GM12878 (cell line): Measurements from ENCODE around the gene ETV6. TPM values are rescaled to one million over a fixed set of nuclear protein-coding genes. Genes with fewer than 3 reads are reported as not detected.

ENCODE experiments used
- CBX5 ChIP-seq: sonication (generic); IDR thresholded peaks from 2 replicates; pipeline ENCODE4 v1.6.1; 2016; ENCODE audit warnings: low read depth, moderate library complexity, mild to moderate bottlenecking, inconsistent platforms
- E2F4 ChIP-seq: IDR thresholded peaks from 2 replicates; pipeline ENCODE4 v1.6.1; 2012; ENCODE audit warnings: low read depth, low read length, improper control_type of control experiment
- EGR1 ChIP-seq, 2 experiments: IDR thresholded peaks; 1 replicate in 1 of 2; 2 replicates in 1 of 2; pipeline ENCODE4 v1.6.1; 2011 to 2012; ENCODE audit warnings: low read depth in 2 of 2, low read length in 2 of 2, borderline replicate concordance in 1 of 2, mild to moderate bottlenecking in 1 of 2, moderate library complexity in 1 of 2
- ETV6 ChIP-seq, 2 experiments: fragments of 450-650 bp in 1 of 2; IDR thresholded peaks in 1 of 2; conservative IDR thresholded peaks in 1 of 2; 2 replicates each; pipeline ENCODE4 v1.6.1; 2014; ENCODE audit warnings: antibody characterized with exemption in 1 of 2, borderline replicate concordance in 1 of 2, low read depth in 1 of 2, mild to moderate bottlenecking in 1 of 2, moderate library complexity in 1 of 2
- IKZF1 ChIP-seq: fragments of 450-650 bp; conservative IDR thresholded peaks from 2 replicates; pipeline ENCODE4 v1.6.1; 2017; ENCODE audit warnings: antibody characterized with exemption, mild to moderate bottlenecking
- NFIC ChIP-seq: IDR thresholded peaks from 2 replicates; pipeline ENCODE4 v1.6.1; 2012; ENCODE audit warnings: low read depth, mild to moderate bottlenecking, inconsistent platforms, low read length, moderate library complexity
- NFXL1 ChIP-seq: fragments of 450-650 bp; IDR thresholded peaks from 2 replicates; pipeline ENCODE4 v1.6.1; 2017; ENCODE audit warnings: antibody characterized with exemption, mild to moderate bottlenecking, borderline replicate concordance
- NR2C2 ChIP-seq: IDR thresholded peaks from 2 replicates; pipeline ENCODE4 v1.6.1; 2011; ENCODE audit warnings: borderline replicate concordance, low read depth; ENCODE audit not compliant: control insufficient read depth, insufficient read length
- NR2F1 ChIP-seq: fragments of 450-650 bp; conservative IDR thresholded peaks from 2 replicates; pipeline ENCODE4 v1.6.1; 2017; ENCODE audit warnings: mild to moderate bottlenecking
- RELA ChIP-seq: fragments of 450-650 bp; IDR thresholded peaks from 2 replicates; pipeline ENCODE4 v1.8.0; 2014; ENCODE audit warnings: borderline replicate concordance; ENCODE audit not compliant: partially characterized antibody
- SUPT20H ChIP-seq: IDR thresholded peaks from 2 replicates; pipeline ENCODE4 v1.6.1; 2011; ENCODE audit warnings: low read depth, mild to moderate bottlenecking, low read length, moderate library complexity, borderline replicate concordance; ENCODE audit not compliant: control insufficient read depth
- TBL1XR1 ChIP-seq: IDR thresholded peaks from 2 replicates; pipeline ENCODE4 v1.6.1; 2012; ENCODE audit warnings: low read depth, low read length, improper control_type of control experiment
- WRNIP1 ChIP-seq: IDR thresholded peaks from 2 replicates; pipeline ENCODE4 v1.6.1; 2011; ENCODE audit warnings: low read depth, low read length, improper control_type of control experiment, borderline replicate concordance
- ZNF592 ChIP-seq: fragments of 450-650 bp; IDR thresholded peaks from 2 replicates; pipeline ENCODE4 v1.6.1; 2017; ENCODE audit warnings: mild to moderate bottlenecking, moderate library complexity
- polyA plus RNA-seq, 11 experiments: library from polyadenylated mRNA; depleted of rRNA in 4 of 11; unstranded in 6 of 11; stranded (reverse) in 5 of 11; fragments of >200 nt; fragmentation: Nextera tagmentation in 4 of 11; fragmentation: Illumina TruSeq in 1 of 11; extraction: Ambion mirVana in 4 of 11; extraction: Trizol in 1 of 11; gene quantifications; 1 replicate in 1 of 11; 2 replicates in 10 of 11; pipeline versions ENCODE4 v1.2.1 to v1.2.3, GENCODE V29; 2011 to 2016; ENCODE audit warnings: inconsistent platforms in 2 of 11, missing spikeins in 2 of 11, low read depth in 1 of 11
- total RNA-seq, 4 experiments: library from RNA; depleted of rRNA in 3 of 4; stranded (reverse); fragments of >200 nt in 3 of 4; fragmentation: Illumina TruSeq in 1 of 4; extraction: Trizol in 1 of 4; gene quantifications; 2 replicates each; pipeline versions ENCODE4 v1.2.1 to v1.2.3, GENCODE V29; 2013 to 2021

Gene ETV6
- total and polyA plus RNA-seq, 10 of the 15 experiments (the other 5 are each of a cell fraction or from before 2014, with no cell fraction given): 6.6 to 74.8 (median 24.6) TPM

DNA sequence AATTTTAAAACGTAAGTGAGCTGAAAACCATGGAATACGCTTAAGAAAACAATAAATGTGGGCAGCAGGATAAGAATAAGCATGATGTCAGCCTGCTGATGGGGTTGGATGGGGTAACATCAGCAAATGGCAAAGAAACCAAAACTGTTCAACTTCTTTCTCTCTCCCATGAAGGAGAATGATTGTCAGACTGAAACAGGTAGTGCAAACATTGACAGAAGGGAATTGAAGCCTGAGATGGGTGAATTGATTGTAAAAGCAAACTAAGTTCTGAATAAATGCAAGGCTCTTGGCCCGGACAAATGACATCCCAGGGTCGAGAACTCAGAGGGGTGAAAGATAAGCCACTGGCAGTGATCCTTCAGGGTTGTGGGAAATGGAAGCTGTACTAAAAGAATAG lies 182.6 kb downstream of the ETV6 start (continued):
- TF ChIP-seq NFIC (peak; percentile 73), CBX5 (no peak), NR2F1 (no peak), IKZF1 (peak; percentile 16; the same call in 1 of the 2 replicates), RELA (no peak), ETV6 (conservative IDR thresholded peaks at IDR 0.05 in 1 of 2, IDR thresholded peaks at IDR 0.05 in 1 of 2; ENCODE audit: borderline replicate concordance in 1 of 2, low read depth in 1 of 2) (peak in 1 of 2 experiments; percentile 35; a peak in 1 of 4 replicates), WRNIP1 (no peak), NR2C2 (no peak), NFXL1 (no peak), TBL1XR1 (no peak), EGR1 (IDR thresholded peaks at IDR 0.05; ENCODE audit: borderline replicate concordance in 1 of 2, low read depth in 2 of 2, low read length in 2 of 2) (no peak), ZNF592 (no peak), E2F4 (no peak), SUPT20H (no peak)
